Body of pancreas (tissue), 4 donors: ENCODE data around the gene TSPEAR.

Experiments
- CTCF ChIP-seq, 7 experiments: fragments of 450-650 bp in 4 of 7; fragments of 200-600 bp in 3 of 7; sonication (generic) in 3 of 7; IDR thresholded peaks; one replicate each; pipeline ENCODE4 v1.5.1; 2016 to 2019; ENCODE audit warnings: antibody characterized with exemption in 7 of 7
- POLR2A ChIP-seq, 3 donors: fragments of 450-650 bp; IDR thresholded peaks; one replicate each; pipeline ENCODE4 v1.6.1; 2016; ENCODE audit warnings: antibody characterized with exemption in 3 of 3, mild to moderate bottlenecking in 2 of 3

- TF ChIP-seq CTCF (IDR thresholded peaks at IDR 0.05) (no peak), POLR2A (IDR thresholded peaks at IDR 0.05) (no peak)
These were observed 1.7 kb downstream of the TSPEAR start for GRCh38 chr21:44709426-44710293.
